HG03045 (cell line): ENCODE results near the gene PDCD7.
"Not testable (repeated sequence)": the region's sequence is repeated elsewhere in the genome, so short reads cannot be mapped to it uniquely, and the experiment has no call there.

Source experiments
- ATAC-seq: cut with Tn5 transposase; IDR thresholded peaks from one replicate; pipeline ENCODE4 v1.9.1; 2021; ENCODE audit warnings: mild to moderate bottlenecking, moderate library complexity; ENCODE audit not compliant: unreplicated experiment

Gene PDCD7

DNA sequence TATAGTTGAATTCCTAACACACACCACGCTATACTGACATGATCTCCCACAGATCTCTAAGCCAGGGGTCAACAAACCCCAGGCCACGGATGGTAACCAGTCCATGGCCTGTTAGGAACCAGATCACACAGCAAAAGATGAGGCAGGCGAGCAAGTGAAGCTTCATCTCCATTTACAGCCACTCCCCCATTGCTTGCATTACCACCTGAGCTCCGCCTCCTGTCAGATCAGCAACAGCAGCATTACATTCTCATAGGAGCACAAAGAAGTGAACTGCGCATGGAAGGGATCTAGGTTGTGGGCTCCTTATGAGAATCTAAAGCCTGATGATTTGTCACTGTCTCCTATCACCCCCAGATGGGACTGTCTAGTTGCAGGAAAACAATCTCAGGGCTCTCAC lies 2.7 kb downstream of the PDCD7 start:
- no peak for ATAC-seq

GRCh38 chr15:65115542-65115941 lies 18.1 kb downstream of the PDCD7 start:
- ATAC-seq = no peak

GRCh38 chr15:65115086-65115485 lies 18.5 kb downstream of the PDCD7 start, which contains the start of gene UBAP1L:
UBAP1L (minus strand) TSS chr15:65115200; CDS start chr15:65106215, 8,985 bp downstream.
- no peak for ATAC-seq

DNA sequence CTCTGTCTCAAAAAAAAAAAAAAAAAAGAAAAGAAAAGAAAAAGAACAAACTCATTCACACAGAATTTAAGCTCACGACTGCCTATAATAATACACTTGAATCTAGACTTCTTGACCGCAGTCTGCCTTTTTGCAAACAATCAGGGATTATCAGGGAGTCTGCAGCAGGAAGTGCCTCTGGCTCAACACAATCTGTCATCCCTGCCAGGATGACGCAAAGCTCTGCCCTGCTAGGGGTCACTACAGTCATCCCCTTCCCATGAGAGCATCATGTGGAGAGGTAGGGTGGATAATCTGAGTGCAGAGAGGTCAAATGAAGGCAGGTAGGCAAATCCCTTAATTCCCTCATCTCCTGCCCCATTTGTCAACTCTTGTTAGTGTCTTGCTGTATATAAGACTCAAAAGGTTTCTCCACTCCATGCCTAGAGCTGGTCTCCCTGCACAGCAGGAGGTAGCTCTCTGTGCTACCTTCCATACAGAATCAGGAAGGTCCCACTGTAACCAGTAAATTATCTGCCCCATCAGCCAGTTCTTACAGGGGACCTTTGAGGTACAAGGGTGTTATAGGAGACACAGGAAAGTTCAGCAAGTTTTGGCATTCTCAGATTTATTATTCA lies 22.8 kb downstream of the PDCD7 start:
- ATAC-seq = no peak

DNA sequence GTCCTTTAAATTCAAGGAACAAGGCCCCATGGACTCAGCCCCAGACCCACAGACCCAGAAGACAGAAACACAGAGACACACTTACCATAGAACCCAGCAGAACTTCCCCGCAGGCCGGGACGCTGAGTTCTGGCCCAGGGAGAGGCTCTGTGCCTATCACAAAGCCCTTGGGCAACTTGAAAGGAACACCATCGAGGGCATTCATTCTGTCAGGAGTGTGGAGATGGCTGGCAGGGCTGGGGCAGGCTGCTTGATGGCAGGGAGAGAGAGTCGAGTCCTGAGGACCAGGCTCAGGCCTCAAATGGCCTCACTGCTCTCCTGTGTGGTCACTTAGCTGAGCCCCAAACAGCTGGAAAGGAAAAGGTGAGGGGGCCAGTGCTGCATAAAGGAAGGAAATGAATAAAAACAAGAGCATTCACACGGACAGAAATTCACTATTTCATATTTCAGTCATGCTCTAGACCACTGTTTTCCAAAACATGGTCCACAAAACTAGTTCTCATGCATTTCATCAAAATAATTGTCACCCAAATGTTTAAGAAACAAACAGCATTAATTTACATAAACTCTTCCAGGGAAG lies 27.5 kb downstream of the PDCD7 start:
- no peak for ATAC-seq

DNA sequence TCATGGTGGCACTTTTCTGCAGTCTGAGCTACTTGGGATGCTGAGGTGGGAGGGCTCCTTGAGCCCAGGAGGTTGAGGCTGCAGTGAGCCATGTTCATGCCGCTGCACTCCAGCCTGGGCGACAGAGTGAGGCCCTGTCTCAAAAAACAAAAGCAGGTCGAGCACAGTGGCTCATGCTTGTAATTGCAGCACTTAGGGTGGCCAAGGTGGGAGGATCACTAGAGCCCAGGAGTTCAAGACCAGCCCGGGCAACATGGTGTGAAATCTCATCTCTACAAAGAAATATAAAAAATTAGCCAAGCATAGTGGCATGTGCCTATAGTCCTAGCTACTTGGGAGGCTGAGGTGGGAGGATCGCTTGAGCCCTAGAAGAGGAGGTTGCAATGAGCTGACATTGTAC lies 28.6 kb downstream of the PDCD7 start:
- no peak for ATAC-seq

DNA sequence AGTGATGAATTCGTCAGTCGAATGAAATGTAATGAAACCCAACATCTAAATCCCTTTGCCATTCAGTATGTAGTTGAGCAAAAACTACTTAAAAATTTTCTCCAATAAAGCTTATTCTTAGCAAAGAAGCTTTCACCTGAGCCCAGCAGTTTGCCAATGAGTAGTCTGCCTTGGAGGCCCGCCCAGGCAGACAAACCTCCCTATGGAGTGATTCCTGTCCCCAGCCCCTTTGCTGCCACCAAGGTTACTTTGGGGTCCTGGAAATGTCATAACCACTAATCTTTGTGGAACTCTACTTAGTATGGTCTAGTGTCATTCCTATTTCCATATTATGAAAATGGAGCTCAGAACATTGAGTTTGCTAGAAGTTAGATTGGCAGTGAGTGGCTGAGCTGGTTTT lies 30.7 kb downstream of the PDCD7 start:
- ATAC-seq = no peak

DNA sequence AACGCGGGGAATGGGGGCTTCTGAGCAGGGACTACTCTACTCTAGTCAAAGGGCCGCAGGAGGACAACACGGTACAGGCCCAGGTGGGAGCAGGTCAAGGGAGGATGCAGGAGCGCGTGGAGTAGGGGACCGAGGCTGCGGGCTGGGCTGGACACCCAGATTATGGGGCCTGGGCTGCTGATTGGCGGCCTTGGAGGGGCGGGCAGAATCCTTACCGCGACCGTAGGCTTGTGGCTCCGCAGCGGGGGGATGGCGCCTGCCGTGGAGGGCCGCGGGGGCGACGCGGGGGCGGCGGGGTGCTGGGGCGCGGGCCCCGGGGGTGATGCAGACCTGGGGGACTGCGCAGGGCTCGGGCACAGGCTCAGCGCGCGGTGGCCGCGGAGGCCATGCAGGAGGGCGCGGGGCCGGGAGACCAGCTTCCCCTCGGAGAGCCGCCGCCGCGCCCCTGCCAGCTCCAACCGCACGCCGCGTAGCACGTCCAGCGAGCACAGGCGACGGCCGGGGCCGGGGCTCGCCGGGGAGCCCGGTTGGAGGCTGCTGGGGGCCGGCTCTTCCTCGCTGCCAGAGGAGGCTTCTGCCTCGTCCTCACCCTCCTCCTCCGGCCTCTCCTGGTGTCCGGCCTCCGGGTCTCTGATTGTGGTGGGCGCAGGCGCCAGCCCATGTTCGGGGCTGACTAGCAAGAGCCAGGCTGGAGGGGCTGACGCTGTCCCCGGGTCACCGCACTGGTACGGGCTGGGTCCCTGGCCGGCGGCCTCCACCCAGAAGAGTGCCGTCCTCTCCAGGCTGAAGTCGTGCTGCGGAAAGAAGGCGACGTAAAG lies 31.5 kb downstream of the PDCD7 start:
- ATAC-seq = no peak

GRCh38 chr15:65101411-65101890 lies 32.2 kb downstream of the PDCD7 start:
- ATAC-seq = no peak

DNA sequence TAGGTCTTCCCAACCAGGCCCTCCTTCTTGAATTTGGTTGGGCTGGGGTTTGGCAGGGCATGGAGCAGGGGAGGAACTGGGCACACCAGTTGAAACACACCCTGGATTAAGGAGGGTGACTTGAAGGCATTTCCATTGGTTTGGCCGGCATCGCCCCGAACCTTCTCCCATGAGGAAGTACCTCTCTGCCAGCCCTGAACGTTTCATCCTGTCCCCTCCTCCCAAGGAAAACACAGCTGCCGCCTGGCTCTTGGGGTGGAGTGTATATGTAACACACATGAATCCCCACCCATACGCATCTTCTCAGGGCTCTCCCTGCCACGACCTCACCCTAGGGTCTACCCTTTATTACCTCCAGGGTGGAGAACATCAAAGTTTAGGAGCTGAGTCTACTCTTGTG lies 33.2 kb downstream of the PDCD7 start:
- no peak for ATAC-seq

- not testable (repeated sequence) for ATAC-seq
Observed at GRCh38 chr15:65099801-65100200, 33.8 kb downstream of the PDCD7 start.

GRCh38 chr15:65099336-65099735 lies 34.3 kb downstream of the PDCD7 start:
- no peak for ATAC-seq

GRCh38 chr15:65097651-65098263 lies 35.9 kb downstream of the PDCD7 start:
- no peak for ATAC-seq

- no peak for ATAC-seq
Observed at GRCh38 chr15:65096481-65097385, 36.9 kb downstream of the PDCD7 start.

DNA sequence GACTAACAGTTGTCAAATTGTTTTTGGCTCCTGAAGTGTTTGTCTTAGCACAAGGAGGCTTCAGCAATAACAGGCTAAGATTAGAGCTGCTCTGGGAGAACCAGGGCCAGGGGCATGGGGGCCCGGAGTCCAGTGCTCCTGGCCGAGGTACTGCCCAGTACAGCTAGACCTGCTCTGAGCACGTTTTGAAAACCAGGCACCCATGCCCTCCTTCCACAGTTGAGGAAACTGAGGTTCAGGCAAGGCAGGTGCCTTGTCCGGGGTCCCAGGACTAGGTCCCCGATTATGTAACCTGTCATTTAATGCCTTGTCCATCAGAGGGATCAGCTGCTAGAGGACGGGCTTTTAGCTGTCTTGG lies 37.9 kb downstream of the PDCD7 start:
- no peak for ATAC-seq

DNA sequence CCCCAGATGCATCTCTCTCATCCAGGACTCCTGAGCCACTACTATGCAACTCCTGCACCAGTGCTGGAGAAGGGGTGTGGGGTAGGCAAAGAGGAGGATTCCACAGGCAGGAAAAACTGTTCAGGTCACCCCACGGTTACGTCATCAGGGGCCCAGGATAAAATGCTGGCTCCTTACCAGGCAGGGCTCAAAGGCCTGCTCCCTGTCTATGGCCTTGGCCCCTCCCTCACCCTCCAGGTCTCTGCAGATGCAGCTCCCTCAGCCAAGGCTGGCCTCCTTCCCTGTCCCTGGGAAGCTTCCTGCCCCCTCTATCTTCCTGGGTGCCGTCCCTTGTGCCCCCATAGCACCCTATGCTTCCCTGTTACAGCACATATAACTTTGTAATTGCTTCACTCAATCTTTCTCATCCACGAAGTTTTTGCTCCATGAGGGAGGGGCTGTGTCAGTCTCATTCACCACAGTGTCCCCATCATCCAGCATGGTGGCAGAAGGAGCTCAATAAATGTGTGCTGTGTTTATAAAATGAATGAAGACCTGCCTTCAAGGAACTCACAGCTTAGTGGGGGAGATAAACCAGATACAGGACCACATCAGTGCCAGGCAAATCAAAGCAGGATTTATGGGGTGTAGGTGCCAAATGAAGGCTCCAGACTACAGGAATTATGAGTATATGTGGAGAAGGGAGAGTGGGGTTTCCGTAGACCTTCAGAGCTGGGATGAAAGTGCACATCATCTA lies 38.4 kb downstream of the PDCD7 start:
- no peak for ATAC-seq

GRCh38 chr15:65094294-65094995 lies 39.2 kb downstream of the PDCD7 start:
- no peak for ATAC-seq

DNA sequence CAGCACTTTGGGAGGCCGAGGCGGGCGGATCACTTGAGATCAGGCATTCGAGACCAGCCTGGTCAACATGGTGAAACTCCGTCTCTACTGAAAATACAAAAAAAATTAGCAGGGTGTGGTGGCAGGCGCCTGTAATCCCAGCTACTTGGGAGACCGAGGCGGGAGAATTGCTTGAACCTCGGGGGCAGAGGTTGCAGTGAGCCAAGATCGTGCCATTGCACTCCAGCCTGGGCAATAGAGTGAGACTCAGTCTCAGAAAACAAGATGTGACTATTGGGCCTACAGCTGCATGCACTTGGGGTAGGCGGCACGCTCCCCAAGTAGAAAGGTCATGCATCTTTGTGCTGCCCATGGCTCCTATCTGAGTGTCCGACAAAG lies 39.8 kb downstream of the PDCD7 start:
- not testable (repeated sequence) for ATAC-seq
